Measurements from ENCODE around the gene NRXN2.

Gene NRXN2

DNA sequence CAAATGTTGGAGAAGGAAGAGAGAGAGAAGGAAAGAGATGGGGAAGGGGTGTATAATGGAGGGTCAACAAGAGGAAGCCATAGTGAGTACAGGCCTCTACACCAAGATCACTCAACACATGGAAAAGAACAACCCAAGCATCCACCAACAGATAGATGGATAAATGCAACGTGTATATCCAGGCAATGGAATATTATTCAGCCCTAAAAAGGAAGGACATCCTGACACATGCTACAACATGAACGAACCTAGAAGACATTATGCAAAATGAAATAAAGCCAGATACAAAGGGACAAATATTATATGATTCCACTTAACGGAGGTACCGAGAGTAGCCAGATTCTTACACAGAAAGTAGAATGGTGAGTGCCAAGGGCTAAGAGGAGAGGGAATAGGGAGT lies 59.3 kb downstream of the NRXN2 start:
- CTCF ChIA-PET: no interaction called here

DNA sequence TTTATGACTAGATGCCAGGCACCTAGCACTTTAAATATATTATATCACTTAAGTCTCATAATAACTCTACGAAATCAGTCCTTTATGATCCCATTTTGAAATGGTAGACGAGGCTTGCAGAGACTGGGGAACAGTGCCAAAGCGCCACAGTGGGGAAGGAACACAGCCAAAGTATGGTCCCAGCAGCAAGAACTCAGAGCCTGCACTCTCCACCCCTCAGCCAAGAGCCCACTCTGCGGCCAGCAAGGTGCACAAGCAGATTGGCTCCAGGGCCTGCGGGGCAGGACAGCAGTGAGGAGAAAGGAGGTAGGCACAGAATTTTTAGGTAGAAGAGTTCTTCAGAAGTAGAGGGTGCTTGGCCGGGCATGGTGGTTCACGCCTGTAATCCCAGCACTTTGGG lies 61.4 kb downstream of the NRXN2 start:
- no peak overlapping the region for H3K27ac ChIP-seq (ENCODE audit: extremely low read depth, low read depth, low read length)
- H3K9me3 ChIP-seq (ENCODE audit: control insufficient read depth, insufficient read depth, low read depth, low read length): no peaks in the 10 kb centered on the region
- H3K4me3 ChIP-seq (ENCODE audit: low read depth, low read length): no peak overlapping the region
- ChIA-PET CTCF (interaction anchor here (0.7 to 2.4 kb wide), 2 partner anchors 9 to 356 kb away, joined by 7 to 8 read pairs; partner anchors contain the start of gene ESRRA), POLR2A (no interaction called here)
- H3K36me3 ChIP-seq (ENCODE audit: control insufficient read depth in 2 of 2, insufficient read depth in 1 of 2, low read length in 2 of 2): no peaks in the 10 kb centered on the region
- TF ChIP-seq ZNF23 (tag by site-specific recombination; IDR thresholded peaks at IDR 0.05; ENCODE audit: borderline replicate concordance): no peak
- no peak for TF ChIP-seq ZNF335 (tag by site-specific recombination; conservative IDR thresholded peaks at IDR 0.05)
- TF ChIP-seq BCL11A (tag by site-specific recombination; IDR thresholded peaks at IDR 0.05; ENCODE audit: low read depth): no peak
- TF ChIP-seq HOXA7 (CRISPR knock-in tag; IDR thresholded peaks at IDR 0.05; ENCODE audit: borderline replicate concordance): no peak
- no peak for TF ChIP-seq ZSCAN23 (tag by site-specific recombination; IDR thresholded peaks at IDR 0.05)
- TF ChIP-seq ZNF510 (tag by site-specific recombination; IDR thresholded peaks at IDR 0.05; ENCODE audit: insufficient replicate concordance): no peak
- TF ChIP-seq ZNF10 (tag by site-specific recombination; IDR thresholded peaks at IDR 0.05): no peak
- TF ChIP-seq, protein P1, sequence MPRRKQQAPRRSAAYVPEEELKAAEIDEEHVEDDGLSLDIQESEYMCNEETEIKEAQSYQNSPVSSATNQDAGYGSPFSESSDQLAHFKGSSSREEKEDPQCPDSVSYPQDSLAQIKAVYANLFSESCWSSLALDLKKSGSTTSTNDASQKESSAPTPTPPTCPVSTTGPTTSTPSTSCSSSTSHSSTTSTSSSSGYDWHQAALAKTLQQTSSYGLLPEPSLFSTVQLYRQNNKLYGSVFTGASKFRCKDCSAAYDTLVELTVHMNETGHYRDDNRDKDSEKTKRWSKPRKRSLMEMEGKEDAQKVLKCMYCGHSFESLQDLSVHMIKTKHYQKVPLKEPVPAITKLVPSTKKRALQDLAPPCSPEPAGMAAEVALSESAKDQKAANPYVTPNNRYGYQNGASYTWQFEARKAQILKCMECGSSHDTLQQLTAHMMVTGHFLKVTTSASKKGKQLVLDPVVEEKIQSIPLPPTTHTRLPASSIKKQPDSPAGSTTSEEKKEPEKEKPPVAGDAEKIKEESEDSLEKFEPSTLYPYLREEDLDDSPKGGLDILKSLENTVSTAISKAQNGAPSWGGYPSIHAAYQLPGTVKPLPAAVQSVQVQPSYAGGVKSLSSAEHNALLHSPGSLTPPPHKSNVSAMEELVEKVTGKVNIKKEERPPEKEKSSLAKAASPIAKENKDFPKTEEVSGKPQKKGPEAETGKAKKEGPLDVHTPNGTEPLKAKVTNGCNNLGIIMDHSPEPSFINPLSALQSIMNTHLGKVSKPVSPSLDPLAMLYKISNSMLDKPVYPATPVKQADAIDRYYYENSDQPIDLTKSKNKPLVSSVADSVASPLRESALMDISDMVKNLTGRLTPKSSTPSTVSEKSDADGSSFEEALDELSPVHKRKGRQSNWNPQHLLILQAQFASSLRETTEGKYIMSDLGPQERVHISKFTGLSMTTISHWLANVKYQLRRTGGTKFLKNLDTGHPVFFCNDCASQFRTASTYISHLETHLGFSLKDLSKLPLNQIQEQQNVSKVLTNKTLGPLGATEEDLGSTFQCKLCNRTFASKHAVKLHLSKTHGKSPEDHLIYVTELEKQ (tag by site-specific recombination; IDR thresholded peaks at IDR 0.05; ENCODE audit: borderline replicate concordance): no peak
- no peak for TF ChIP-seq ZNF791 (tag by site-specific recombination; IDR thresholded peaks at IDR 0.05)
- TF ChIP-seq ZNF416 (tag by site-specific recombination; IDR thresholded peaks at IDR 0.05): no peak
- TF ChIP-seq ZXDB (tag by site-specific recombination; IDR thresholded peaks at IDR 0.05): no peak
- no peak for TF ChIP-seq ZNF132 (tag by site-specific recombination; IDR thresholded peaks at IDR 0.05; ENCODE audit: borderline replicate concordance)
- H3K4me1 ChIP-seq (ENCODE audit: control insufficient read depth, insufficient read depth, low read length): no peaks in the 10 kb centered on the region

More for the DNA sequence above, 59.3 kb downstream of the NRXN2 start:
- POLR2A ChIA-PET: no interaction called here
- Histone ChIP-seq H3K4me3 (ENCODE audit: low read depth, low read length) (no peak overlapping the region), H3K4me1 (ENCODE audit: control insufficient read depth, insufficient read depth, low read length) (no peaks in the 10 kb centered on the region), H3K36me3 (ENCODE audit: control insufficient read depth in 2 of 2, insufficient read depth in 1 of 2, low read length in 2 of 2) (no peaks in the 10 kb centered on the region), H3K9me3 (ENCODE audit: control insufficient read depth, insufficient read depth, low read depth, low read length) (no peaks in the 10 kb centered on the region), H3K27ac (ENCODE audit: extremely low read depth, low read depth, low read length) (no peak overlapping the region)
- TF ChIP-seq ZNF146 (tag by site-specific recombination; IDR thresholded peaks at IDR 0.05) (peak; percentile 88), GFI1B (tag by site-specific recombination; IDR thresholded peaks at IDR 0.05) (no peak)

DNA sequence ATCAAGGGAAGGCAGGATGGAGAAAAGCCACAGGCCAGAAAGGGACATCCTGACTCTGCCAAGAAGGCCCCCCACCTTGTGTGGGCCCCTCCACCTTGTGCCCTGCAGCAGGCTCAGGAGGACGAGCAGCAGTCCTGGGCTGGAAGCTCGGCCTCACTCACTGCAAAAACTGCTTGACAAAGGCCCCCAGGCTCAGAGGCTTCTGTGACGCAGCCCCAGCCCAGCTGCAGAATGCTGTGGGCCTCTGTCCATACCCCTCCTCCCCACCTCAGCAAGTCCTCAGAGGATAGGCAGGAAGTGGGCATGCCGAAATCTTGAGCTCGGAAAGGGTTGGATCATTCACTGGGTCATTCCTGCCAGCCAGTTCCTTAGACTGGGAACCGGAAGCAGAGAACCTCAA lies 61.9 kb downstream of the NRXN2 start:
- Histone ChIP-seq H3K36me3 (ENCODE audit: control insufficient read depth in 2 of 2, insufficient read depth in 1 of 2, low read length in 2 of 2) (no peaks in the 10 kb centered on the region), H3K27ac (ENCODE audit: extremely low read depth, low read depth, low read length) (no peak overlapping the region), H3K9me3 (ENCODE audit: control insufficient read depth, insufficient read depth, low read depth, low read length) (no peaks in the 10 kb centered on the region), H3K4me3 (ENCODE audit: low read depth, low read length) (no peak overlapping the region), H3K4me1 (ENCODE audit: control insufficient read depth, insufficient read depth, low read length) (no peaks in the 10 kb centered on the region)
- CTCF ChIA-PET: interaction anchor here (2.4 kb wide), 1 partner anchor 8 kb away, joined by 8 read pairs; no protein-coding TSS in a partner anchor
- TF ChIP-seq, protein P1 (tag by site-specific recombination; IDR thresholded peaks at IDR 0.05; ENCODE audit: borderline replicate concordance): no peak
- TF ChIP-seq ZNF121 (tag by site-specific recombination; IDR thresholded peaks at IDR 0.05): no peak
- POLR2A ChIA-PET: no interaction called here
